ENCODE data around the gene C4orf46.

DNA sequence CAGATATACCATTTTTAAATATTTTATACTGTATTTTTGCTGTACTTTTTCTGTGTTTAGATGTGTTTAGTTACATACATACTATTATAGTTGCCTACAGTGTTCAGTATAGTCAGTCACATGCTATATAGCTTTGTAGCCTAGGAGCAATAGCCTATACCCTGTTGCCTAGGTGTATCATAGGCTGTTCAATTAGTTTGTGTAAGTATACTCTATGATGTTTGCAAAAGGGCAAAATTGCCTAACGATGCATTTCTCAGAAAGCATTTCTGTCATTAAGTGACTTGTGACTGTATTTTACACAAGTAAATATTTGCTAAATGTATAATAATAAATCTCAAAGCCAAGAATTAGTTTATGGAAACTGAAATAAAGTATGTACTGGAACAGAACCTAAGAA lies 9.9 kb upstream of the C4orf46 start:
- TF ChIP-seq, protein P1, sequence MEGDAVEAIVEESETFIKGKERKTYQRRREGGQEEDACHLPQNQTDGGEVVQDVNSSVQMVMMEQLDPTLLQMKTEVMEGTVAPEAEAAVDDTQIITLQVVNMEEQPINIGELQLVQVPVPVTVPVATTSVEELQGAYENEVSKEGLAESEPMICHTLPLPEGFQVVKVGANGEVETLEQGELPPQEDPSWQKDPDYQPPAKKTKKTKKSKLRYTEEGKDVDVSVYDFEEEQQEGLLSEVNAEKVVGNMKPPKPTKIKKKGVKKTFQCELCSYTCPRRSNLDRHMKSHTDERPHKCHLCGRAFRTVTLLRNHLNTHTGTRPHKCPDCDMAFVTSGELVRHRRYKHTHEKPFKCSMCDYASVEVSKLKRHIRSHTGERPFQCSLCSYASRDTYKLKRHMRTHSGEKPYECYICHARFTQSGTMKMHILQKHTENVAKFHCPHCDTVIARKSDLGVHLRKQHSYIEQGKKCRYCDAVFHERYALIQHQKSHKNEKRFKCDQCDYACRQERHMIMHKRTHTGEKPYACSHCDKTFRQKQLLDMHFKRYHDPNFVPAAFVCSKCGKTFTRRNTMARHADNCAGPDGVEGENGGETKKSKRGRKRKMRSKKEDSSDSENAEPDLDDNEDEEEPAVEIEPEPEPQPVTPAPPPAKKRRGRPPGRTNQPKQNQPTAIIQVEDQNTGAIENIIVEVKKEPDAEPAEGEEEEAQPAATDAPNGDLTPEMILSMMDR (conservative IDR thresholded peaks at IDR 0.05; ENCODE audit: low read depth in 2 of 2) = no peak
- TF ChIP-seq EZH2phosphoT487 (IDR thresholded peaks at IDR 0.05; ENCODE audit: unreplicated experiment) = no peak
- TF ChIP-seq POLR2AphosphoS5 (IDR thresholded peaks at IDR 0.05; ENCODE audit: low read depth) = no peak
- no peak for TF ChIP-seq EZH2 (IDR thresholded peaks at IDR 0.05; ENCODE audit: low read depth, unreplicated experiment)
- no peak for TF ChIP-seq REST (IDR thresholded peaks at IDR 0.05; ENCODE audit: unreplicated experiment)
- TF ChIP-seq, protein P2, sequence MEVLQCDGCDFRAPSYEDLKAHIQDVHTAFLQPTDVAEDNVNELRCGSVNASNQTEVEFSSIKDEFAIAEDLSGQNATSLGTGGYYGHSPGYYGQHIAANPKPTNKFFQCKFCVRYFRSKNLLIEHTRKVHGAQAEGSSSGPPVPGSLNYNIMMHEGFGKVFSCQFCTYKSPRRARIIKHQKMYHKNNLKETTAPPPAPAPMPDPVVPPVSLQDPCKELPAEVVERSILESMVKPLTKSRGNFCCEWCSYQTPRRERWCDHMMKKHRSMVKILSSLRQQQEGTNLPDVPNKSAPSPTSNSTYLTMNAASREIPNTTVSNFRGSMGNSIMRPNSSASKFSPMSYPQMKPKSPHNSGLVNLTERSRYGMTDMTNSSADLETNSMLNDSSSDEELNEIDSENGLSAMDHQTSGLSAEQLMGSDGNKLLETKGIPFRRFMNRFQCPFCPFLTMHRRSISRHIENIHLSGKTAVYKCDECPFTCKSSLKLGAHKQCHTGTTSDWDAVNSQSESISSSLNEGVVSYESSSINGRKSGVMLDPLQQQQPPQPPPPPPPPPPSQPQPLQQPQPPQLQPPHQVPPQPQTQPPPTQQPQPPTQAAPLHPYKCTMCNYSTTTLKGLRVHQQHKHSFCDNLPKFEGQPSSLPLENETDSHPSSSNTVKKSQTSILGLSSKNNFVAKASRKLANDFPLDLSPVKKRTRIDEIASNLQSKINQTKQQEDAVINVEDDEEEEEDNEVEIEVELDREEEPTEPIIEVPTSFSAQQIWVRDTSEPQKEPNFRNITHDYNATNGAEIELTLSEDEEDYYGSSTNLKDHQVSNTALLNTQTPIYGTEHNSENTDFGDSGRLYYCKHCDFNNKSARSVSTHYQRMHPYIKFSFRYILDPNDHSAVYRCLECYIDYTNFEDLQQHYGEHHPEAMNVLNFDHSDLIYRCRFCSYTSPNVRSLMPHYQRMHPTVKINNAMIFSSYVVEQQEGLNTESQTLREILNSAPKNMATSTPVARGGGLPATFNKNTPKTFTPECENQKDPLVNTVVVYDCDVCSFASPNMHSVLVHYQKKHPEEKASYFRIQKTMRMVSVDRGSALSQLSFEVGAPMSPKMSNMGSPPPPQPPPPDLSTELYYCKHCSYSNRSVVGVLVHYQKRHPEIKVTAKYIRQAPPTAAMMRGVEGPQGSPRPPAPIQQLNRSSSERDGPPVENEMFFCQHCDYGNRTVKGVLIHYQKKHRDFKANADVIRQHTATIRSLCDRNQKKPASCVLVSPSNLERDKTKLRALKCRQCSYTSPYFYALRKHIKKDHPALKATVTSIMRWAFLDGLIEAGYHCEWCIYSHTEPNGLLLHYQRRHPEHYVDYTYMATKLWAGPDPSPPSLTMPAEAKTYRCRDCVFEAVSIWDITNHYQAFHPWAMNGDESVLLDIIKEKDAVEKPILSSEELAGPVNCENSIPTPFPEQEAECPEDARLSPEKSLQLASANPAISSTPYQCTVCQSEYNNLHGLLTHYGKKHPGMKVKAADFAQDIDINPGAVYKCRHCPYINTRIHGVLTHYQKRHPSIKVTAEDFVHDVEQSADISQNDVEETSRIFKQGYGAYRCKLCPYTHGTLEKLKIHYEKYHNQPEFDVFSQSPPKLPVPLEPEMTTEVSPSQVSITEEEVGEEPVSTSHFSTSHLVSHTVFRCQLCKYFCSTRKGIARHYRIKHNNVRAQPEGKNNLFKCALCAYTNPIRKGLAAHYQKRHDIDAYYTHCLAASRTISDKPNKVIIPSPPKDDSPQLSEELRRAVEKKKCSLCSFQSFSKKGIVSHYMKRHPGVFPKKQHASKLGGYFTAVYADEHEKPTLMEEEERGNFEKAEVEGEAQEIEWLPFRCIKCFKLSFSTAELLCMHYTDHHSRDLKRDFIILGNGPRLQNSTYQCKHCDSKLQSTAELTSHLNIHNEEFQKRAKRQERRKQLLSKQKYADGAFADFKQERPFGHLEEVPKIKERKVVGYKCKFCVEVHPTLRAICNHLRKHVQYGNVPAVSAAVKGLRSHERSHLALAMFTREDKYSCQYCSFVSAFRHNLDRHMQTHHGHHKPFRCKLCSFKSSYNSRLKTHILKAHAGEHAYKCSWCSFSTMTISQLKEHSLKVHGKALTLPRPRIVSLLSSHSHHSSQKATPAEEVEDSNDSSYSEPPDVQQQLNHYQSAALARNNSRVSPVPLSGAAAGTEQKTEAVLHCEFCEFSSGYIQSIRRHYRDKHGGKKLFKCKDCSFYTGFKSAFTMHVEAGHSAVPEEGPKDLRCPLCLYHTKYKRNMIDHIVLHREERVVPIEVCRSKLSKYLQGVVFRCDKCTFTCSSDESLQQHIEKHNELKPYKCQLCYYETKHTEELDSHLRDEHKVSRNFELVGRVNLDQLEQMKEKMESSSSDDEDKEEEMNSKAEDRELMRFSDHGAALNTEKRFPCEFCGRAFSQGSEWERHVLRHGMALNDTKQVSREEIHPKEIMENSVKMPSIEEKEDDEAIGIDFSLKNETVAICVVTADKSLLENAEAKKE (CRISPR knock-in tag; IDR thresholded peaks at IDR 0.05) = no peak
- TF ChIP-seq CREB1 (CRISPR knock-in tag; IDR thresholded peaks at IDR 0.05; ENCODE audit: low read depth) = no peak
- TF ChIP-seq STAT1 (IDR thresholded peaks at IDR 0.05; ENCODE audit: unreplicated experiment) = no peak
- no peak for TF ChIP-seq JUNB (IDR thresholded peaks at IDR 0.05; ENCODE audit: unreplicated experiment)
- TF ChIP-seq NANOG (IDR thresholded peaks at IDR 0.05; ENCODE audit: borderline replicate concordance) = no peak

All from GM23338 (cell line).